ENCODE measurements around the gene SPNS1.
A peak's percentile ranks its signal among the peaks of the same experiment; 100 is the strongest.
"Not testable (repeated sequence)": the region's sequence is repeated elsewhere in the genome, so short reads cannot be mapped to it uniquely, and the experiment has no call there.

SPNS1 gene

GRCh38 chr16:28951410-28951943, 23.1 kb upstream of the SPNS1 start:
- no peak for DNase-seq (ENCODE audit: low spot score)

- DNase-seq (ENCODE audit: low spot score), result no peak
Observed at GRCh38 chr16:28958216-28958615, 16.4 kb upstream of the SPNS1 start.

- DNase-seq (ENCODE audit: low spot score), result no peak
Observed at GRCh38 chr16:28958836-28959235, 15.7 kb upstream of the SPNS1 start.

GRCh38 chr16:28964072-28964471, 10.5 kb upstream of the SPNS1 start:
- DNase-seq (ENCODE audit: low spot score), result no peak

GRCh38 chr16:28964496-28964895, 10.1 kb upstream of the SPNS1 start:
- no peak for DNase-seq (ENCODE audit: low spot score)

GRCh38 chr16:28967156-28967555, 7.4 kb upstream of the SPNS1 start:
- DNase-seq (ENCODE audit: low spot score), result no peak

GRCh38 chr16:28969696-28970095, 4.9 kb upstream of the SPNS1 start:
- DNase-seq (ENCODE audit: low spot score), result not testable (repeated sequence)

GRCh38 chr16:28974007-28974436, 556 bp upstream of the SPNS1 start:
- peak; percentile 76 for DNase-seq (ENCODE audit: low spot score)

GRCh38 chr16:28975158-28975599, 601 bp downstream of the SPNS1 start:
- DNase-seq (ENCODE audit: low spot score), result no peak

- DNase-seq (ENCODE audit: low spot score), result no peak
Observed at GRCh38 chr16:28977703-28978662, 3.4 kb downstream of the SPNS1 start.

- not testable (repeated sequence) for DNase-seq (ENCODE audit: low spot score)
Observed at GRCh38 chr16:28980330-28980729, 5.8 kb downstream of the SPNS1 start.

GRCh38 chr16:28980929-28981328, 6.4 kb downstream of the SPNS1 start:
- DNase-seq (ENCODE audit: low spot score), result no peak

GRCh38 chr16:28981517-28981916, 6.9 kb downstream of the SPNS1 start:
- peak; percentile 30 for DNase-seq (ENCODE audit: low spot score)

GRCh38 chr16:28982418-28982817, 7.8 kb downstream of the SPNS1 start:
- DNase-seq (ENCODE audit: low spot score), result no peak

- DNase-seq (ENCODE audit: low spot score), result no peak
Observed at GRCh38 chr16:28982949-28983348, 8.4 kb downstream of the SPNS1 start.

- DNase-seq (ENCODE audit: low spot score), result no peak
Observed at GRCh38 chr16:28983644-28984043, 9.1 kb downstream of the SPNS1 start.

GRCh38 chr16:28984091-28984490, 9.5 kb downstream of the SPNS1 start:
- no peak for DNase-seq (ENCODE audit: low spot score)

- DNase-seq (ENCODE audit: low spot score), result no peak
Observed at GRCh38 chr16:28984619-28985135, 10.1 kb downstream of the SPNS1 start, which contains the start of gene LAT. Gene LAT (plus strand): TSS chr16:28985052. CDS start chr16:28985418, 366 bp downstream.

- no peak for DNase-seq (ENCODE audit: low spot score)
Observed at GRCh38 chr16:28985211-28986041, 10.8 kb downstream of the SPNS1 start.

- no peak for DNase-seq (ENCODE audit: low spot score)
Observed at GRCh38 chr16:28986046-28986445, 11.5 kb downstream of the SPNS1 start.

- no peak for DNase-seq (ENCODE audit: low spot score)
Observed at GRCh38 chr16:28986492-28986891, 11.9 kb downstream of the SPNS1 start.

All from AG20443 (cell line).